Common myeloid progenitor, CD34-positive (primary cell): ENCODE measurements around the gene GINS2.

ENCODE experiments used
- CTCF ChIA-PET: fragments of 350-600 bp; sonication (Branson Sonifier 250); formaldehyde crosslinking; loops from one replicate; lab custom pipeline; 2021; ENCODE audit warnings: antibody characterized with exemption; lab: Charles Lee
- POLR2A ChIA-PET: fragments of 350-600 bp; sonication (Branson Sonifier 250); formaldehyde crosslinking; loops from one replicate; lab custom pipeline; 2021; ENCODE audit warnings: antibody characterized with exemption; lab: Charles Lee
- DNase-seq, 3 donors: peaks; one replicate each; pipeline versions ENCODE4 v3.0.0 to v3.0.0-alpha.2; 2013
- H3K27ac ChIP-seq, 2 experiments: 1 replicate in 1 of 2; 2 replicates in 1 of 2; pipeline ENCODE4 v1.7.0; 2013; ENCODE audit warnings: inconsistent platforms in 2 of 2, low read length in 2 of 2, mild to moderate bottlenecking in 2 of 2, low read depth in 1 of 2, moderate library complexity in 1 of 2; ENCODE audit not compliant: severe bottlenecking in 2 of 2, insufficient read depth in 1 of 2, poor library complexity in 1 of 2
- H3K27me3 ChIP-seq, 5 experiments: replicated peaks in 2 of 5; 1 replicate in 3 of 5; 2 replicates in 2 of 5; pipeline versions ENCODE4 v1.6.1 to v1.7.0; 2013; ENCODE audit warnings: low read length in 4 of 5, mild to moderate bottlenecking in 2 of 5, moderate library complexity in 2 of 5, inconsistent platforms in 1 of 5; ENCODE audit not compliant: insufficient read depth in 5 of 5, control insufficient read depth in 4 of 5
- H3K36me3 ChIP-seq, 4 experiments: 1 replicate in 2 of 4; 2 replicates in 2 of 4; pipeline versions ENCODE4 v1.6.1 to v1.7.0; 2013; ENCODE audit warnings: low read length in 3 of 4, control low read depth in 1 of 4, mild to moderate bottlenecking in 1 of 4; ENCODE audit not compliant: control insufficient read depth in 4 of 4, insufficient read depth in 4 of 4
- H3K4me1 ChIP-seq, 4 experiments: 1 replicate in 3 of 4; 2 replicates in 1 of 4; pipeline versions ENCODE4 v1.6.1 to v1.7.1; 2013; ENCODE audit warnings: low read length in 3 of 4, mild to moderate bottlenecking in 3 of 4, control low read depth in 1 of 4, inconsistent platforms in 1 of 4, moderate library complexity in 1 of 4; ENCODE audit not compliant: control insufficient read depth in 4 of 4, insufficient read depth in 4 of 4; ENCODE audit errors: control extremely low read depth in 1 of 4
- H3K4me3 ChIP-seq, 7 experiments: 1 replicate in 4 of 7; 2 replicates in 3 of 7; pipeline versions ENCODE4 v1.5.1 to v1.7.0; 2013; ENCODE audit warnings: mild to moderate bottlenecking in 7 of 7, low read length in 6 of 7, moderate library complexity in 6 of 7, inconsistent platforms in 2 of 7, low read depth in 2 of 7, control low read depth in 1 of 7; ENCODE audit not compliant: insufficient read depth in 4 of 7, control insufficient read depth in 1 of 7; ENCODE audit errors: extremely low read depth in 1 of 7
- H3K9me3 ChIP-seq, 5 experiments: 1 replicate in 4 of 5; 2 replicates in 1 of 5; pipeline versions ENCODE4 v1.6.1 to v1.7.1; 2013; ENCODE audit warnings: low read length in 4 of 5, mild to moderate bottlenecking in 2 of 5, inconsistent platforms in 1 of 5, low read depth in 1 of 5, moderate library complexity in 1 of 5; ENCODE audit not compliant: control insufficient read depth in 4 of 5, insufficient read depth in 2 of 5; ENCODE audit errors: control extremely low read depth in 1 of 5
- WGBS: methylation state at CpG from one replicate; pipeline ENCODE4 v1.1.5; 2013; ENCODE audit not compliant: insufficient coverage; 5-methylcytosine and 5-hydroxymethylcytosine counted together

The GINS2 gene

GRCh38 chr16:85642762-85643358 lies 45.9 kb downstream of the GINS2 start:
- Histone ChIP-seq H3K4me1 (peaks cover 0 to 5% (median 4%) of the 10 kb centered on the region in 4 experiments), H3K27ac (no peak overlapping the region), H3K9me3 (no peaks in the 10 kb centered on the region), H3K27me3 (no peaks in the 10 kb centered on the region), H3K4me3 (no peak overlapping the region), H3K36me3 (peaks cover 0 to 83% (median 64%) of the 10 kb centered on the region in 4 experiments)
- CTCF ChIA-PET = interaction anchor here (1.0 kb wide), 1 partner anchor 27 kb away, joined by 4 read pairs; no protein-coding TSS in a partner anchor
- POLR2A ChIA-PET = no interaction called here
- WGBS = 88% methylated on average over 28 of the region's 32 CpGs
- peak in 2 of 3 donors; percentile 49 to 73 for DNase-seq

GRCh38 chr16:85641776-85642176 lies 47.0 kb downstream of the GINS2 start:
- Histone ChIP-seq H3K36me3 (peaks cover 0 to 85% (median 67%) of the 10 kb centered on the region in 4 experiments), H3K27ac (peak overlapping the region in 1 of 2 experiments; percentile 34), H3K9me3 (no peaks in the 10 kb centered on the region), H3K27me3 (no peaks in the 10 kb centered on the region), H3K4me3 (no peak overlapping the region), H3K4me1 (peaks cover 0 to 5% (median 4%) of the 10 kb centered on the region in 4 experiments)
- ChIA-PET CTCF (interaction anchor here (1.2 kb wide), 1 partner anchor 15 kb away, joined by 3 read pairs; no protein-coding TSS in a partner anchor), POLR2A (no interaction called here)
- no peak for DNase-seq
- 54% methylated on average over 6 of the region's 12 CpGs for WGBS

GRCh38 chr16:85641305-85641704 lies 47.4 kb downstream of the GINS2 start:
- no peak for DNase-seq
- H3K4me3 ChIP-seq = no peak overlapping the region
- CTCF ChIA-PET = interaction anchor here (1.1 to 1.2 kb wide), 2 partner anchors 14 to 365 kb away, joined by 3 read pairs; no protein-coding TSS in a partner anchor
- WGBS = 86% methylated on average over 17 of the region's 24 CpGs
- H3K4me1 ChIP-seq = peaks cover 0 to 5% (median 4%) of the 10 kb centered on the region in 4 experiments
- no peaks in the 10 kb centered on the region for H3K27me3 ChIP-seq
- peak overlapping the region in 1 of 2 experiments; percentile 34 for H3K27ac ChIP-seq
- no peaks in the 10 kb centered on the region for H3K9me3 ChIP-seq
- POLR2A ChIA-PET = no interaction called here
- H3K36me3 ChIP-seq = peaks cover 0 to 87% (median 65%) of the 10 kb centered on the region in 4 experiments

- Histone ChIP-seq H3K4me1 (peaks cover 0 to 6% (median 4%) of the 10 kb centered on the region in 4 experiments), H3K9me3 (no peaks in the 10 kb centered on the region), H3K36me3 (peaks cover 0 to 89% (median 67%) of the 10 kb centered on the region in 4 experiments), H3K27me3 (no peaks in the 10 kb centered on the region), H3K27ac (no peak overlapping the region), H3K4me3 (no peak overlapping the region)
- no peak for DNase-seq
- ChIA-PET POLR2A (no interaction called here), CTCF (interaction anchor here (1.1 kb wide), 1 partner anchor 364 kb away, joined by 3 read pairs; no protein-coding TSS in a partner anchor)
- 93% methylated on average over 30 of the region's 31 CpGs for WGBS
These were observed 48.2 kb downstream of the GINS2 start for GRCh38 chr16:85640585-85640984.

- H3K4me1 ChIP-seq = peaks cover 0 to 9% (median 4%) of the 10 kb centered on the region in 4 experiments
- H3K27me3 ChIP-seq = no peaks in the 10 kb centered on the region
- ChIA-PET POLR2A (no interaction called here), CTCF (interaction anchor here (1.1 kb wide), 1 partner anchor 364 kb away, joined by 3 read pairs; no protein-coding TSS in a partner anchor)
- no peaks in the 10 kb centered on the region for H3K9me3 ChIP-seq
- peaks cover 0 to 89% (median 65%) of the 10 kb centered on the region in 4 experiments for H3K36me3 ChIP-seq
- 94% methylated on average over 13 of the region's 13 CpGs for WGBS
- no peak for DNase-seq
- no peak overlapping the region for H3K4me3 ChIP-seq
- no peak overlapping the region for H3K27ac ChIP-seq
These were observed 48.5 kb downstream of the GINS2 start for GRCh38 chr16:85640254-85640558.

- CTCF ChIA-PET = interaction anchor here (1.1 kb wide), 1 partner anchor 364 kb away, joined by 3 read pairs; no protein-coding TSS in a partner anchor
- Histone ChIP-seq H3K27me3 (no peaks in the 10 kb centered on the region), H3K4me3 (no peak overlapping the region), H3K4me1 (peaks cover 0 to 9% (median 4%) of the 10 kb centered on the region in 4 experiments), H3K9me3 (no peaks in the 10 kb centered on the region), H3K27ac (no peak overlapping the region), H3K36me3 (peaks cover 0 to 91% (median 65%) of the 10 kb centered on the region in 4 experiments)
- 96% methylated on average over 34 of the region's 35 CpGs for whole genome bisulfite sequencing
- DNase-seq = no peak
- POLR2A ChIA-PET = no interaction called here
These were observed 49.1 kb downstream of the GINS2 start for GRCh38 chr16:85639529-85640253.
